Measurements from ENCODE around the gene PCSK6. TPM values are rescaled to one million over a fixed set of nuclear protein-coding genes. Genes with fewer than 3 reads are reported as not detected.
A peak's percentile ranks its signal among the peaks of the same experiment; 100 is the strongest.

PCSK6 gene
- total RNA-seq, 1 experiment from 2014 or later, result 2.9 TPM

DNA sequence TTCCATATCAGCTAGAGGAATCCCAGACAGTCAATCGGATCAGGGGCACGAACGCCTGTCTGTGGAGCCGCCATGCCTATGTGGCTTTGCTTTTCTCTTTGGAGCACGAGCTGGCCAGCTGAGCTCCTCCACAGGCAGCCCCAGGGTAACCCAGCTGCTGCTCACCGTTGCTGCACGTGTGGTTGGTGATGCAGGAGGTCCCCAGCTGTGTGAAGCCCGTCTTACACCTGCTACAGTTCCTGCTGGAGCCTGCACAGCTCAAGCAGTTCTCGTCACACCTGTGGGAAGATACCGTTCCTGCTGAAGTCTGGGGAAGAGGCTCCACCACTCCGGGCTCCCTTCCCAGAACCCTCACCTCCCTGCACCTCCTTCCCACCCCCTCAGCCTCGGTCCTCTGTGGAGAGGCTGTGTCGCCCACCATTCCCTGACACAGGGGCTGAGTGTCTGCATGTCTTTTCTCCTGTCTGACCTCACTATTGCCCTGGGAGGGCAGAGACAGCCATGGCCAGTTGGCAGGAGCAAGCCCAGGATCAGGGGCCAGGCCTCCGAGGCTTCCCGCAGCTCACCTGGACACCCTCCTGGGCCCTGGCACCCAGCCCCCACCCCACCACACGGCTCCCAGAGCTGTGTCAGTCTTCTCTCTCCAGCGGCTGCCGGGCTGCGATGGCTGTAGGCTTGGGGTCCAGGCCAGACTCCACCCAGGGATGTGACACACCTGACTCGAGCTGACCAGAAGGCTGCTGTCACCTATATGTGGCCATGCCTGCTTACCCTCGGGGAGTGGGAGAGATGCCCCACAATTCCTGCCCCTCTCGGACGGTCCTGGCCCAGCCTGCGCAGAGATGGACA, 182.2 kb downstream of the PCSK6 start:
- Mint-ChIP-seq H3K4me1 (no peaks in the 10 kb centered on the region), H3K27ac (no peak overlapping the region), H3K4me3 (no peak overlapping the region), H3K36me3 (no peaks in the 10 kb centered on the region), H3K9me3 (peaks cover 3% of the 10 kb centered on the region; the same call in 1 of the 2 replicates), H3K27me3 (ENCODE audit: low read depth) (no peaks in the 10 kb centered on the region)
- ATAC-seq, result no peak
- ChIA-PET POLR2A (no interaction called here), CTCF (no interaction called here)
- DNase-seq (ENCODE audit: low spot score), result no peak
- TF ChIP-seq TEAD4 (CRISPR knock-in tag; IDR thresholded peaks at IDR 0.05) (no peak), SMAD3 (CRISPR knock-in tag; IDR thresholded peaks at IDR 0.05; ENCODE audit: borderline replicate concordance) (no peak)
- TF ChIP-seq, protein P1, sequence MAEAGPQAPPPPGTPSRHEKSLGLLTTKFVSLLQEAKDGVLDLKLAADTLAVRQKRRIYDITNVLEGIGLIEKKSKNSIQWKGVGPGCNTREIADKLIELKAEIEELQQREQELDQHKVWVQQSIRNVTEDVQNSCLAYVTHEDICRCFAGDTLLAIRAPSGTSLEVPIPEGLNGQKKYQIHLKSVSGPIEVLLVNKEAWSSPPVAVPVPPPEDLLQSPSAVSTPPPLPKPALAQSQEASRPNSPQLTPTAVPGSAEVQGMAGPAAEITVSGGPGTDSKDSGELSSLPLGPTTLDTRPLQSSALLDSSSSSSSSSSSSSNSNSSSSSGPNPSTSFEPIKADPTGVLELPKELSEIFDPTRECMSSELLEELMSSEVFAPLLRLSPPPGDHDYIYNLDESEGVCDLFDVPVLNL (CRISPR knock-in tag; IDR thresholded peaks at IDR 0.05; ENCODE audit: borderline replicate concordance, low read depth), result 0 out of 2 replicates have a peak, but pooled peaks have one; percentile 35

DNA sequence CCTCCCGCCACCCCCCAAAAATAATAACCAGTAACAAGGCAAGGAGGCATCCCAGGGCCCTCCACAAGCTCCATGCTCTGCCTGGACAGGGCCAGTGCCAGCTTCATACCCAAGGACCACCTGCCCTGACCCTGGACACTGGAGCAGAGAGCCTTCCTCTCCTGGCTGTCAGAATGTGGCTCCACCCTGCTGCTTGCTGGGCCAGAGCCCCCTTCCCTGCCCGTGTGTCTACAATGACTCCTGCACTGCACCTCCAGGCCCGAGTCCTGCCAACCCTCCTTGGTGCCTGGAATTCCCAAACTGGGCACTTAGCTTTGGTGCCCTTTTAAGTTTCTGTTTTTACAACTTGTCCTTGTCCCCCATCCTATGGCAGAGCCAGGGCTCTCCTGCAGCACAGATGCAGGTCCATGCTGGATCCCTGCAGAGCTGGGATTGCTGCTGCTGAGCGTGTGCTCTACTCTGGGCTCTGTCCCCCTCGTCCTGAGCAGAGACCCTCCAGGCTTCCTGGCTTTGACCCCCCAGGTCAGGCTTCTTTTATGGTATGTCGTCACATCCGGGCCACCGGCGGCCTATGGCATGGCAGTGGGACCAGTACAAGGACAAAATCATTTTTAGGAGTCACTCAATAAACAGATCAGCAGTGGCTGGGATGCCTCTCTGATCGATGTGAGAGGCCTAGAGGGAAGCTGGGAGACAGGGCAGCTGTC, 183.0 kb downstream of the PCSK6 start:
- H3K4me3 Mint-ChIP-seq, result no peak overlapping the region
- no peaks in the 10 kb centered on the region for H3K4me1 Mint-ChIP-seq
- no peaks in the 10 kb centered on the region for H3K27me3 Mint-ChIP-seq (ENCODE audit: low read depth)
- CTCF ChIA-PET, result no interaction called here
- no peaks in the 10 kb centered on the region for H3K9me3 Mint-ChIP-seq
- POLR2A ChIA-PET, result no interaction called here
- no peaks in the 10 kb centered on the region for H3K36me3 Mint-ChIP-seq
- DNase-seq (ENCODE audit: low spot score), result no peak
- ATAC-seq, result no peak
- no peak overlapping the region; the same call in 1 of the 2 replicates for H3K27ac Mint-ChIP-seq
- TF ChIP-seq NR1H2 (CRISPR knock-in tag; IDR thresholded peaks at IDR 0.05), result no peak
- TF ChIP-seq, protein P2, sequence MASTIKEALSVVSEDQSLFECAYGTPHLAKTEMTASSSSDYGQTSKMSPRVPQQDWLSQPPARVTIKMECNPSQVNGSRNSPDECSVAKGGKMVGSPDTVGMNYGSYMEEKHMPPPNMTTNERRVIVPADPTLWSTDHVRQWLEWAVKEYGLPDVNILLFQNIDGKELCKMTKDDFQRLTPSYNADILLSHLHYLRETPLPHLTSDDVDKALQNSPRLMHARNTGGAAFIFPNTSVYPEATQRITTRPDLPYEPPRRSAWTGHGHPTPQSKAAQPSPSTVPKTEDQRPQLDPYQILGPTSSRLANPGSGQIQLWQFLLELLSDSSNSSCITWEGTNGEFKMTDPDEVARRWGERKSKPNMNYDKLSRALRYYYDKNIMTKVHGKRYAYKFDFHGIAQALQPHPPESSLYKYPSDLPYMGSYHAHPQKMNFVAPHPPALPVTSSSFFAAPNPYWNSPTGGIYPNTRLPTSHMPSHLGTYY (CRISPR knock-in tag; IDR thresholded peaks at IDR 0.05), result no peak
- TF ChIP-seq GTF2I (CRISPR knock-in tag; conservative IDR thresholded peaks at IDR 0.05), result no peak
- TF ChIP-seq FOXK1 (CRISPR knock-in tag; IDR thresholded peaks at IDR 0.05), result no peak
- no peak for TF ChIP-seq ZNF396 (CRISPR knock-in tag; IDR thresholded peaks at IDR 0.05; ENCODE audit: borderline replicate concordance)
- TF ChIP-seq ZNF425 (CRISPR knock-in tag; conservative IDR thresholded peaks at IDR 0.05), result no peak
- no peak for TF ChIP-seq MAX (CRISPR knock-in tag; IDR thresholded peaks at IDR 0.05)
- no peak for TF ChIP-seq ATF3 (CRISPR knock-in tag; conservative IDR thresholded peaks at IDR 0.05)
- no peak for TF ChIP-seq CREB1 (CRISPR knock-in tag; IDR thresholded peaks at IDR 0.05)
- TF ChIP-seq, protein P3, sequence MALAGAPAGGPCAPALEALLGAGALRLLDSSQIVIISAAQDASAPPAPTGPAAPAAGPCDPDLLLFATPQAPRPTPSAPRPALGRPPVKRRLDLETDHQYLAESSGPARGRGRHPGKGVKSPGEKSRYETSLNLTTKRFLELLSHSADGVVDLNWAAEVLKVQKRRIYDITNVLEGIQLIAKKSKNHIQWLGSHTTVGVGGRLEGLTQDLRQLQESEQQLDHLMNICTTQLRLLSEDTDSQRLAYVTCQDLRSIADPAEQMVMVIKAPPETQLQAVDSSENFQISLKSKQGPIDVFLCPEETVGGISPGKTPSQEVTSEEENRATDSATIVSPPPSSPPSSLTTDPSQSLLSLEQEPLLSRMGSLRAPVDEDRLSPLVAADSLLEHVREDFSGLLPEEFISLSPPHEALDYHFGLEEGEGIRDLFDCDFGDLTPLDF (CRISPR knock-in tag; IDR thresholded peaks at IDR 0.05), result no peak
- TF ChIP-seq CREM (CRISPR knock-in tag; IDR thresholded peaks at IDR 0.05), result no peak
- TF ChIP-seq CBFB (CRISPR knock-in tag; IDR thresholded peaks at IDR 0.05; ENCODE audit: low read depth), result no peak
- TF ChIP-seq OVOL2 (CRISPR knock-in tag; IDR thresholded peaks at IDR 0.05; ENCODE audit: borderline replicate concordance), result no peak
- TF ChIP-seq USF2 (CRISPR knock-in tag; IDR thresholded peaks at IDR 0.05), result no peak
- TF ChIP-seq, protein P4, sequence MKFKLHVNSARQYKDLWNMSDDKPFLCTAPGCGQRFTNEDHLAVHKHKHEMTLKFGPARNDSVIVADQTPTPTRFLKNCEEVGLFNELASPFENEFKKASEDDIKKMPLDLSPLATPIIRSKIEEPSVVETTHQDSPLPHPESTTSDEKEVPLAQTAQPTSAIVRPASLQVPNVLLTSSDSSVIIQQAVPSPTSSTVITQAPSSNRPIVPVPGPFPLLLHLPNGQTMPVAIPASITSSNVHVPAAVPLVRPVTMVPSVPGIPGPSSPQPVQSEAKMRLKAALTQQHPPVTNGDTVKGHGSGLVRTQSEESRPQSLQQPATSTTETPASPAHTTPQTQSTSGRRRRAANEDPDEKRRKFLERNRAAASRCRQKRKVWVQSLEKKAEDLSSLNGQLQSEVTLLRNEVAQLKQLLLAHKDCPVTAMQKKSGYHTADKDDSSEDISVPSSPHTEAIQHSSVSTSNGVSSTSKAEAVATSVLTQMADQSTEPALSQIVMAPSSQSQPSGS (CRISPR knock-in tag; IDR thresholded peaks at IDR 0.05; ENCODE audit: borderline replicate concordance, low read depth), result no peak
- TF ChIP-seq IRF2 (CRISPR knock-in tag; IDR thresholded peaks at IDR 0.05; ENCODE audit: borderline replicate concordance, low read depth), result no peak
- no peak for TF ChIP-seq E2F5 (CRISPR knock-in tag; IDR thresholded peaks at IDR 0.05)
